Measurements from ENCODE around the gene PCDH9.

The PCDH9 gene

GRCh38 chr13:67083519-67083918, 146.6 kb downstream of the PCDH9 start:
- DNase-seq (ENCODE audit: low read depth in 2 of 2) = no peak

GRCh38 chr13:67080351-67080750, 149.8 kb downstream of the PCDH9 start:
- DNase-seq (ENCODE audit: low read depth in 2 of 2) = no peak

GRCh38 chr13:67078062-67078461, 152.1 kb downstream of the PCDH9 start:
- DNase-seq (ENCODE audit: low read depth in 2 of 2) = no peak

GRCh38 chr13:67077132-67077531, 153.0 kb downstream of the PCDH9 start:
- no peak for DNase-seq (ENCODE audit: low read depth in 2 of 2)

- no peak for DNase-seq (ENCODE audit: low read depth in 2 of 2)
Observed at GRCh38 chr13:67076378-67076777, 153.8 kb downstream of the PCDH9 start.

GRCh38 chr13:67075239-67075638, 154.9 kb downstream of the PCDH9 start:
- no peak for DNase-seq (ENCODE audit: low read depth in 2 of 2)

GRCh38 chr13:67071918-67072598, 158.1 kb downstream of the PCDH9 start:
- DNase-seq (ENCODE audit: low read depth in 2 of 2) = no peak

GRCh38 chr13:67070306-67070705, 159.8 kb downstream of the PCDH9 start:
- no peak for DNase-seq (ENCODE audit: low read depth in 2 of 2)

- no peak for DNase-seq (ENCODE audit: low read depth in 2 of 2)
Observed at GRCh38 chr13:67069117-67069767, 160.9 kb downstream of the PCDH9 start.

- no peak for DNase-seq (ENCODE audit: low read depth in 2 of 2)
Observed at GRCh38 chr13:67064920-67065319, 165.2 kb downstream of the PCDH9 start.

- DNase-seq (ENCODE audit: low read depth in 2 of 2) = no peak
Observed at GRCh38 chr13:67063036-67063435, 167.1 kb downstream of the PCDH9 start.

GRCh38 chr13:67062160-67062559, 168.0 kb downstream of the PCDH9 start:
- no peak for DNase-seq (ENCODE audit: low read depth in 2 of 2)

- no peak for DNase-seq (ENCODE audit: low read depth in 2 of 2)
Observed at GRCh38 chr13:67061750-67062149, 168.4 kb downstream of the PCDH9 start.

GRCh38 chr13:67052550-67053490, 177.3 kb downstream of the PCDH9 start:
- no peak for DNase-seq (ENCODE audit: low read depth in 2 of 2)

- no peak for DNase-seq (ENCODE audit: low read depth in 2 of 2)
Observed at GRCh38 chr13:67049744-67050143, 180.4 kb downstream of the PCDH9 start.

- no peak for DNase-seq (ENCODE audit: low read depth in 2 of 2)
Observed at GRCh38 chr13:67048821-67049150, 181.3 kb downstream of the PCDH9 start.

- no peak for DNase-seq (ENCODE audit: low read depth in 2 of 2)
Observed at GRCh38 chr13:67048084-67048820, 181.9 kb downstream of the PCDH9 start.

- DNase-seq (ENCODE audit: low read depth in 2 of 2) = no peak
Observed at GRCh38 chr13:67045357-67045756, 184.8 kb downstream of the PCDH9 start.

- no peak for DNase-seq (ENCODE audit: low read depth in 2 of 2)
Observed at GRCh38 chr13:67043901-67044300, 186.2 kb downstream of the PCDH9 start.

GRCh38 chr13:67042556-67042955, 187.6 kb downstream of the PCDH9 start:
- DNase-seq (ENCODE audit: low read depth in 2 of 2) = no peak

- DNase-seq (ENCODE audit: low read depth in 2 of 2) = no peak
Observed at GRCh38 chr13:67036699-67037457, 193.3 kb downstream of the PCDH9 start.

Measured in activated CD4-positive, alpha-beta T cell treated with anti-CD3 and anti-CD28 coated beads for 24 hours (primary cell).